Keratinocyte (primary cell): ENCODE results near the gene OR52I1.

Source experiments
- CTCF ChIP-seq, 3 experiments: IDR thresholded peaks in 1 of 3; conservative IDR thresholded peaks in 1 of 3; optimal IDR thresholded peaks in 1 of 3; 2 replicates in 2 of 3; 3 replicates in 1 of 3; pipeline versions ENCODE3 to v1.5.1; 2011; ENCODE audit warnings: low read length in 3 of 3, mild to moderate bottlenecking in 3 of 3, moderate library complexity in 2 of 3, control low read depth in 1 of 3, inconsistent platforms in 1 of 3; ENCODE audit not compliant: insufficient read depth in 2 of 3; ENCODE audit errors: extremely low read depth in 1 of 3
- EZH2 ChIP-seq: IDR thresholded peaks from one replicate; pipeline ENCODE4 v1.6.1; 2012; ENCODE audit warnings: inconsistent platforms, mild to moderate bottlenecking, low read length, moderate library complexity

GRCh38 chr11:4593739-4594138, at the start of gene OR52I1:
- TF ChIP-seq CTCF (optimal IDR thresholded peaks at IDR 0.05 in 1 of 3, IDR thresholded peaks at IDR 0.05 in 1 of 3, conservative IDR thresholded peaks at IDR 0.05 in 1 of 3; ENCODE audit: extremely low read depth in 1 of 3, insufficient read depth in 2 of 3, low read length in 3 of 3): no peak
- TF ChIP-seq EZH2: no peak
